ENCODE results near the gene PYGB.

- TF ChIP-seq, protein P1, sequence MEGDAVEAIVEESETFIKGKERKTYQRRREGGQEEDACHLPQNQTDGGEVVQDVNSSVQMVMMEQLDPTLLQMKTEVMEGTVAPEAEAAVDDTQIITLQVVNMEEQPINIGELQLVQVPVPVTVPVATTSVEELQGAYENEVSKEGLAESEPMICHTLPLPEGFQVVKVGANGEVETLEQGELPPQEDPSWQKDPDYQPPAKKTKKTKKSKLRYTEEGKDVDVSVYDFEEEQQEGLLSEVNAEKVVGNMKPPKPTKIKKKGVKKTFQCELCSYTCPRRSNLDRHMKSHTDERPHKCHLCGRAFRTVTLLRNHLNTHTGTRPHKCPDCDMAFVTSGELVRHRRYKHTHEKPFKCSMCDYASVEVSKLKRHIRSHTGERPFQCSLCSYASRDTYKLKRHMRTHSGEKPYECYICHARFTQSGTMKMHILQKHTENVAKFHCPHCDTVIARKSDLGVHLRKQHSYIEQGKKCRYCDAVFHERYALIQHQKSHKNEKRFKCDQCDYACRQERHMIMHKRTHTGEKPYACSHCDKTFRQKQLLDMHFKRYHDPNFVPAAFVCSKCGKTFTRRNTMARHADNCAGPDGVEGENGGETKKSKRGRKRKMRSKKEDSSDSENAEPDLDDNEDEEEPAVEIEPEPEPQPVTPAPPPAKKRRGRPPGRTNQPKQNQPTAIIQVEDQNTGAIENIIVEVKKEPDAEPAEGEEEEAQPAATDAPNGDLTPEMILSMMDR (IDR thresholded peaks at IDR 0.05), result no peak
- TF ChIP-seq POLR2AphosphoS5 (IDR thresholded peaks at IDR 0.05), result no peak
Measured at GRCh38 chr20:25316506-25317190, 68.8 kb downstream of the PYGB start.

Measured in prostate gland (tissue), 2 donors.